HCT116 (cell line): ENCODE data around the gene DAGLB. TPM values are rescaled to one million over a fixed set of nuclear protein-coding genes. Genes with fewer than 3 reads are reported as not detected.
A peak's percentile ranks its signal among the peaks of the same experiment; 100 is the strongest.

Experiments
- ATAC-seq: fragments of 200-7000 bp; cut with Tn5 transposase; 2 replicates; pipeline ENCODE4 v1.9.1; 2020; ENCODE audit warnings: mild to moderate bottlenecking, moderate library complexity
- BruUV-seq: library from RNA; stranded (reverse); fragments of 400-500 nt; replicated peaks from 2 replicates; lab custom pipeline; 2021; lab: Mats Ljungman, UMichigan
- CTCF ChIA-PET: fragments of 300-600 bp; sonication (Branson Sonifier 250); formaldehyde crosslinking; loops from one replicate; lab custom pipeline; 2021; ENCODE audit warnings: antibody characterized with exemption; lab: Charles Lee
- POLR2A ChIA-PET: fragments of 300-600, 350-600 bp; sonication (Branson Sonifier 250); formaldehyde crosslinking; loops from one replicate; lab custom pipeline; 2021; ENCODE audit warnings: antibody characterized with exemption; lab: Charles Lee
- RAD21 ChIA-PET, 2 experiments: fragments of 300-600 bp; sonication (Branson Sonifier 250); formaldehyde crosslinking; loops; one replicate each; lab custom pipeline; 2023; ENCODE audit warnings: low total read pairs in 2 of 2; ENCODE audit not compliant: uncharacterized antibody in 2 of 2, unreplicated experiment in 2 of 2, low non-redundant PET in 1 of 2; lab: Charles Lee
- DNase-seq: peaks from one replicate; pipeline ENCODE4 v3.0.0-alpha.2; 2010; ENCODE audit warnings: low read depth, low spot score
- H2AFZ ChIP-seq: fragments of 200-600 bp; shearing (Covaris generic), sonication (generic); 2 replicates; pipeline ENCODE4 v1.6.1; 2017; ENCODE audit warnings: low read depth, mixed run types, mixed read lengths, antibody characterized with exemption, low read length; ENCODE audit not compliant: poor library complexity, severe bottlenecking
- H3K27ac ChIP-seq: 2 replicates; pipeline ENCODE4 v1.5.1; 2012; ENCODE audit warnings: low read depth, low read length
- H3K27me3 ChIP-seq: fragments of 200-600 bp; sonication (generic); 2 replicates; pipeline ENCODE4 v1.6.1; 2016; ENCODE audit warnings: mixed run types, low read length, mixed read lengths; ENCODE audit not compliant: insufficient read depth
- H3K36me3 ChIP-seq, 2 experiments: fragments of 200-500 bp in 1 of 2; fragments of 200-600 bp in 1 of 2; sonication (Bioruptor generic) in 1 of 2; sonication (generic) in 1 of 2; 2 replicates each; pipeline versions ENCODE4 v1.5.1 to v1.6.1; 2014 to 2016; ENCODE audit warnings: low read length in 2 of 2, inconsistent platforms in 1 of 2, mixed read lengths in 1 of 2, mixed run types in 1 of 2; ENCODE audit not compliant: insufficient read depth in 2 of 2, control insufficient read depth in 1 of 2
- H3K4me1 ChIP-seq, 2 experiments: fragments of 200-600 bp in 1 of 2; sonication (generic) in 1 of 2; 2 replicates each; pipeline versions ENCODE4 v1.5.1 to v1.6.1; 2012 to 2017; ENCODE audit warnings: low read length in 2 of 2, inconsistent platforms in 1 of 2, mild to moderate bottlenecking in 1 of 2, mixed read lengths in 1 of 2, mixed run types in 1 of 2, moderate library complexity in 1 of 2; ENCODE audit not compliant: insufficient read depth in 2 of 2, control insufficient read depth in 1 of 2
- H3K4me2 ChIP-seq: fragments of 200-600 bp; sonication (generic); 2 replicates; pipeline ENCODE4 v1.6.1; 2017; ENCODE audit warnings: mixed run types, low read length, mixed read lengths
- H3K4me3 ChIP-seq, 2 experiments: fragments of 200-600 bp in 1 of 2; sonication (generic) in 1 of 2; replicated peaks in 1 of 2; 2 replicates each; pipeline ENCODE4 v1.5.1; 2011 to 2016; ENCODE audit warnings: low read length in 2 of 2, control low read depth in 1 of 2, low read depth in 1 of 2, mild to moderate bottlenecking in 1 of 2, mixed read lengths in 1 of 2, mixed run types in 1 of 2
- H3K79me2 ChIP-seq: fragments of 200-600 bp; sonication (generic); 2 replicates; pipeline ENCODE4 v1.6.1; 2017; ENCODE audit warnings: mild to moderate bottlenecking, mixed run types, low read length, moderate library complexity, mixed read lengths; ENCODE audit not compliant: insufficient read depth
- H3K9ac ChIP-seq: fragments of 200-600 bp; sonication (generic); 2 replicates; pipeline ENCODE4 v1.6.1; 2016; ENCODE audit warnings: low read length, mixed read lengths
- H3K9me2 ChIP-seq: fragments of 200-600 bp; sonication (generic), shearing (Covaris generic); 2 replicates; pipeline ENCODE4 v1.6.1; 2017; ENCODE audit warnings: mixed run types, mild to moderate bottlenecking, moderate library complexity; ENCODE audit not compliant: insufficient read depth
- H3K9me3 ChIP-seq, 2 experiments: fragments of 200-500 bp in 1 of 2; fragments of 200-600 bp in 1 of 2; sonication (Bioruptor generic) in 1 of 2; sonication (generic) in 1 of 2; 2 replicates each; pipeline ENCODE4 v1.6.1; 2014 to 2017; ENCODE audit warnings: low read length in 2 of 2, mixed read lengths in 2 of 2, inconsistent platforms in 1 of 2, low read depth in 1 of 2, mild to moderate bottlenecking in 1 of 2, mixed run types in 1 of 2, moderate library complexity in 1 of 2; ENCODE audit not compliant: control insufficient read depth in 1 of 2, insufficient read depth in 1 of 2
- H4K20me1 ChIP-seq: fragments of 200-600 bp; sonication (generic), shearing (Covaris generic); 2 replicates; pipeline ENCODE4 v1.6.1; 2017; ENCODE audit warnings: mixed run types, mild to moderate bottlenecking, moderate library complexity; ENCODE audit not compliant: insufficient read depth
- ATF3 ChIP-seq: IDR thresholded peaks from 2 replicates; pipeline ENCODE4 v1.6.1; 2012
- CBX3 ChIP-seq: IDR thresholded peaks from 2 replicates; pipeline ENCODE4 v1.6.1; 2012; ENCODE audit warnings: low read depth
- CTCF ChIP-seq, 3 experiments: fragments of 200-600 bp in 1 of 3; sonication (generic) in 1 of 3; IDR thresholded peaks in 2 of 3; conservative IDR thresholded peaks in 1 of 3; 2 replicates each; pipeline ENCODE4 v1.5.1; 2012 to 2017; ENCODE audit warnings: low read depth in 2 of 3, low read length in 2 of 3, antibody characterized with exemption in 1 of 3, borderline replicate concordance in 1 of 3, control low read depth in 1 of 3, mild to moderate bottlenecking in 1 of 3, mixed read lengths in 1 of 3, mixed run types in 1 of 3, moderate library complexity in 1 of 3; ENCODE audit not compliant: insufficient read depth in 1 of 3
- EGR1 ChIP-seq: IDR thresholded peaks from 2 replicates; pipeline ENCODE4 v1.6.1; 2012; ENCODE audit warnings: low read depth
- ELF1 ChIP-seq: IDR thresholded peaks from 2 replicates; pipeline ENCODE4 v1.6.1; 2012; ENCODE audit warnings: low read depth, borderline replicate concordance
- EZH2 ChIP-seq: fragments of 200-600 bp; sonication (generic); IDR thresholded peaks from 2 replicates; pipeline ENCODE4 v1.6.1; 2017; ENCODE audit warnings: antibody characterized with exemption, mixed run types
- FOSL1 ChIP-seq: IDR thresholded peaks from 2 replicates; pipeline ENCODE4 v1.6.1; 2012; ENCODE audit warnings: low read depth
- JUND ChIP-seq: IDR thresholded peaks from 2 replicates; pipeline ENCODE4 v1.6.1; 2012
- MAX ChIP-seq: IDR thresholded peaks from 2 replicates; pipeline ENCODE4 v1.6.1; 2012
- POLR2AphosphoS5 ChIP-seq: IDR thresholded peaks from 2 replicates; pipeline ENCODE4 v1.6.1; 2011; ENCODE audit warnings: mild to moderate bottlenecking, low read depth, low read length, moderate library complexity
- RAD21 ChIP-seq: IDR thresholded peaks from 2 replicates; pipeline ENCODE4 v1.6.1; 2012; ENCODE audit warnings: low read depth, mild to moderate bottlenecking
- SIN3A ChIP-seq: IDR thresholded peaks from 2 replicates; pipeline ENCODE4 v1.6.1; 2012; ENCODE audit warnings: low read depth
- SRF ChIP-seq: IDR thresholded peaks from 2 replicates; pipeline ENCODE4 v1.6.1; 2012; ENCODE audit warnings: low read depth
- TCF7L2 ChIP-seq: IDR thresholded peaks from 2 replicates; pipeline ENCODE4 v1.7.0; 2011; ENCODE audit warnings: borderline replicate concordance, inconsistent platforms; ENCODE audit not compliant: insufficient read depth, insufficient read length; ENCODE audit errors: extremely low read depth
- ZBTB33 ChIP-seq: IDR thresholded peaks from 2 replicates; pipeline ENCODE4 v1.6.1; 2011; ENCODE audit warnings: mild to moderate bottlenecking, low read length, moderate library complexity; ENCODE audit not compliant: insufficient replicate concordance; ENCODE audit errors: extremely low read depth
- ZFX ChIP-seq: fragments of 450-650 bp; IDR thresholded peaks from 2 replicates; pipeline ENCODE4 v1.6.1; 2017
- ZNF274 ChIP-seq: fragments of 200-500 bp; sonication (Bioruptor generic); IDR thresholded peaks from 2 replicates; pipeline ENCODE4 v1.6.1; 2014; ENCODE audit warnings: mild to moderate bottlenecking, low read depth, low read length, inconsistent platforms
- intact Hi-C: fragments of 100-400 bp; cut with micrococcal nuclease; formaldehyde crosslinking; loops from 2 replicates; pipeline ENCODE4 v1.10.0; 2022
- total RNA-seq: library from RNA; stranded (reverse); gene quantifications from one replicate; pipeline ENCODE4 v1.2.1, GENCODE V29; 2021; ENCODE audit not compliant: unreplicated experiment

Gene DAGLB
- total RNA-seq, 1 experiment from 2014 or later: 30.2 TPM

GRCh38 chr7:6460990-6461584 lies 13.3 kb upstream of the DAGLB start:
- Histone ChIP-seq H3K27ac (no peak overlapping the region), H3K36me3 (peaks cover 24 to 33% of the 10 kb centered on the region in 2 experiments), H3K27me3 (no peaks in the 10 kb centered on the region), H3K9me3 (no peaks in the 10 kb centered on the region), H3K4me3 (no peak overlapping the region), H4K20me1 (no peaks in the 10 kb centered on the region), H3K4me2 (no peak overlapping the region), H2AFZ (no peak overlapping the region), H3K9me2 (no peaks in the 10 kb centered on the region), H3K4me1 (peaks cover 0 to 9% of the 10 kb centered on the region in 2 experiments; a peak in 2 of 4 replicates), H3K9ac (no peak overlapping the region), H3K79me2 (no peaks in the 10 kb centered on the region)
- RAD21 ChIA-PET: no interaction called here
- ATAC-seq: no peak
- 0 out of 2 replicates have a peak, but pooled peaks have one; percentile 5 for TF ChIP-seq MAX
- TF ChIP-seq ZNF274: no peak
- BruUV-seq: no TSS peak
- DNase-seq: no peak
- CTCF ChIA-PET: no interaction called here
- POLR2A ChIA-PET: no interaction called here
- intact Hi-C loops: no loop called here

- intact Hi-C loops: no loop called here
- CTCF ChIA-PET: no interaction called here
- Histone ChIP-seq H3K36me3 (peaks cover 19 to 25% of the 10 kb centered on the region in 2 experiments), H3K4me3 (no peak overlapping the region), H3K27ac (no peak overlapping the region), H3K4me2 (no peak overlapping the region), H3K9me3 (no peaks in the 10 kb centered on the region), H3K9ac (no peak overlapping the region), H3K4me1 (peaks cover 0 to 9% of the 10 kb centered on the region in 2 experiments; a peak in 2 of 4 replicates), H4K20me1 (no peaks in the 10 kb centered on the region), H3K27me3 (no peaks in the 10 kb centered on the region), H2AFZ (no peak overlapping the region), H3K79me2 (no peaks in the 10 kb centered on the region), H3K9me2 (no peaks in the 10 kb centered on the region)
- BruUV-seq: no TSS peak
- POLR2A ChIA-PET: no interaction called here
- DNase-seq: no peak
- RAD21 ChIA-PET: no interaction called here
- no peak for ATAC-seq
- TF ChIP-seq ZBTB33 (no peak), FOSL1 (no peak), CBX3 (no peak), JUND (no peak), TCF7L2 (no peak), SIN3A (no peak), ZFX (no peak), MAX (no peak; the same call in 1 of the 2 replicates), SRF (no peak), ATF3 (no peak), RAD21 (no peak), POLR2AphosphoS5 (no peak), CTCF (IDR thresholded peaks at IDR 0.05 in 2 of 3, conservative IDR thresholded peaks at IDR 0.05 in 1 of 3; ENCODE audit: borderline replicate concordance in 1 of 3, insufficient read depth in 1 of 3, low read depth in 2 of 3, low read length in 2 of 3) (no peak), EZH2 (no peak), ELF1 (no peak), EGR1 (no peak)
Observed at GRCh38 chr7:6460303-6460702, 12.5 kb upstream of the DAGLB start.
